ENCODE data around the gene GOLPH3.

DNA sequence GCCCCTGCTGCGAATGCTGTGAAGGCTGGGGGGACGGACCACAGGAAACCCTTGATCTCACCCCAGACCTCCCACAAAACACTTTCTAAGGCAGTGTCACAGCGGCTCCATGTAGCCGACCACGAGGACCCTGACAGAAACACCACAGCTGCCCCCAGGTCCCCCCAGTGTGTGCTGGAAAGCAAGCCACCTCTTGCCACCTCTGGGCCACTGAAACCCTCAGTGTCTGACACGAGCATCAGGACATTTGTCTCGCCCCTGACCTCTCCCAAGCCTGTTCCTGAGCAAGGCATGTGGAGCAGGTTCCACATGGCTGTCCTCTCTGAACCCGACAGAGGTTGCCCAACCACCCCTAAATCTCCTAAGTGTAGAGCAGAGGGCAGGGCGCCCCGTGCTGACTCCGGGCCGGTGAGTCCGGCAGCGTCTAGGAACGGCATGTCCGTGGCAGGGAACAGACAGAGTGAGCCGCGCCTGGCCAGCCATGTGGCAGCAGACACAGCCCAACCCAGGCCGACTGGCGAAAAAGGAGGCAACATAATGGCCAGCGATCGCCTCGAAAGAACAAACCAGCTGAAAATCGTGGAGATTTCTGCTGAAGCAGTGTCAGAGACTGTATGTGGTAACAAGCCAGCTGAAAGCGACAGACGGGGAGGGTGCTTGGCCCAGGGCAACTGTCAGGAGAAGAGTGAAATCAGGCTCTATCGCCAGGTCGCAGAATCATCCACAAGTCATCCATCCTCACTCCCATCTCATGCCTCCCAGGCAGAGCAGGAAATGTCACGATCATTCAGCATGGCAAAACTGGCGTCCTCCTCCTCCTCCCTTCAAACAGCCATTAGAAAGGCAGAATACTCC, 84.7 kb downstream of the GOLPH3 start:
- TF ChIP-seq, protein P1, sequence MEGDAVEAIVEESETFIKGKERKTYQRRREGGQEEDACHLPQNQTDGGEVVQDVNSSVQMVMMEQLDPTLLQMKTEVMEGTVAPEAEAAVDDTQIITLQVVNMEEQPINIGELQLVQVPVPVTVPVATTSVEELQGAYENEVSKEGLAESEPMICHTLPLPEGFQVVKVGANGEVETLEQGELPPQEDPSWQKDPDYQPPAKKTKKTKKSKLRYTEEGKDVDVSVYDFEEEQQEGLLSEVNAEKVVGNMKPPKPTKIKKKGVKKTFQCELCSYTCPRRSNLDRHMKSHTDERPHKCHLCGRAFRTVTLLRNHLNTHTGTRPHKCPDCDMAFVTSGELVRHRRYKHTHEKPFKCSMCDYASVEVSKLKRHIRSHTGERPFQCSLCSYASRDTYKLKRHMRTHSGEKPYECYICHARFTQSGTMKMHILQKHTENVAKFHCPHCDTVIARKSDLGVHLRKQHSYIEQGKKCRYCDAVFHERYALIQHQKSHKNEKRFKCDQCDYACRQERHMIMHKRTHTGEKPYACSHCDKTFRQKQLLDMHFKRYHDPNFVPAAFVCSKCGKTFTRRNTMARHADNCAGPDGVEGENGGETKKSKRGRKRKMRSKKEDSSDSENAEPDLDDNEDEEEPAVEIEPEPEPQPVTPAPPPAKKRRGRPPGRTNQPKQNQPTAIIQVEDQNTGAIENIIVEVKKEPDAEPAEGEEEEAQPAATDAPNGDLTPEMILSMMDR (IDR thresholded peaks at IDR 0.05) = no peak
- no peak for TF ChIP-seq POLR2AphosphoS5 (IDR thresholded peaks at IDR 0.05)
- TF ChIP-seq POLR2A (IDR thresholded peaks at IDR 0.05) = no peak

Measured in prostate gland (tissue), 2 donors.